Pons (tissue), 1 donor: Measurements from ENCODE around the gene BTBD7.
"Not testable (repeated sequence)": the region's sequence is repeated elsewhere in the genome, so short reads cannot be mapped to it uniquely, and the experiment has no call there.

Source experiments
- DNase-seq: peaks from one replicate; pipeline ENCODE4 v3.0.0-alpha.2; 2016; ENCODE audit warnings: low spot score

The BTBD7 gene

DNA sequence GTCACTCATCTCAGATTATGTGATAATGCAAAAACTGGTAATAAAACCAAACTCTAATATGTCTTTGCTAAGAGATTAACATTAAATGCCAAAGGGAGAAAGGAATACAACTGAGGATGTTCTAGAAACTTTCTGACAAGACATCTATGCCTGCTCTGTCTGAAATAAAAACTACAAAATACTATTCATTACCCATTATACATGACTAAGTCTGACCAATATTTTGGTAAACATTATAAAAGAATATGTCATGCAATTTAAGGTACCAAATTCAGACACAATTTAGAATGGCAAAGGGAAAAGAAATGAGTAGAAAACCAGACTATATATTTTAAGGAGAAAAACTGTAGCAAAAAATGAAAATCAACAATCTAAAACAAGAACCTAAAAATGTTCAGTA lies 86.3 kb downstream of the BTBD7 start:
- DNase-seq = no peak

DNA sequence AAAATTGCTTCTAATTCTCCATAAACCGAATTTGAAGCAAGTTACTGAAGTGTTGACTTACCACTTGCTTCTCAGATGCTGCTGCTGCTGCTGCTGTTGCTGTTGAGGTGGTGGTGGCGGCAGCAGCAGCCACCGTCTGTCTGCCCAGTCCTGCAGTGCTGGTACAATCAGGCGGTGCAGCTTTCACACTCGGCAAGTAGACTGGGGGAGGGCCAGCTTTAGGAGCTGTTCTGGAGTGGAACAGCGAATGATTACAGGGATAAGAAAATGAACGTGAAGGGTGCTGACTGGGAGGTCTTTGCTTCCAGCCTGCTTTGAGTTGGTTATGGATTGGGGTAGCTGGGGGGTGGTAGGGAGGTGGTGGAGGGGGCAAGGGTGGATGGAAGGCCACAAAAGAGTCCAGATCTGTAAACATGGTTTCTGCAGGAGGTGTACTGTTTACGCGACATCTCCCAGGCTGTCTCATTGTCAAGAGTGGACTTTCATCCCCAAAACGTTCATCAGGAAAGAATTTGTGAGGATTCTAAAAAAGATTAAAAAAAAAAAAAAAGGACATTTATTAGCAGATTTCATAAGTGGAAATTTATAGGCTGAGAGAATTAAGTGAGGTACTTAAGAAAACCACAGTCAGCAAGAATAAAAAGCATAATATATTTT lies 86.9 kb downstream of the BTBD7 start:
- DNase-seq = no peak

DNA sequence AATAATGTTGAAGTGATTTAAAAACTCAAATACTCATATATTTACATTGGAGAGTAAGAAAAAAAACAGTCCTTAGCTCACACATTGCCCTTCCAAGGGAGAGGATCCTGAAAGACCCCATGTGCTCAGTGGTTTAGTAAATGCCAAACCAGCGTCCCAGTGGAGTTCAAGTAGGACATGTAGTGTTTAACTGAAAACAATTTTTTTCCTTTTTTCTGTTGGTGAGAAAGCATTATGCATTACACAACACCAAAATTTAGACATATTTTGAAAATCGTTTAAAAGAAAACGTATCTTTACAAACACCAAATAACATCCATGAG lies 92.2 kb downstream of the BTBD7 start:
- no peak for DNase-seq

GRCh38 chr14:93239869-93240677 lies 92.8 kb downstream of the BTBD7 start:
- no peak for DNase-seq

DNA sequence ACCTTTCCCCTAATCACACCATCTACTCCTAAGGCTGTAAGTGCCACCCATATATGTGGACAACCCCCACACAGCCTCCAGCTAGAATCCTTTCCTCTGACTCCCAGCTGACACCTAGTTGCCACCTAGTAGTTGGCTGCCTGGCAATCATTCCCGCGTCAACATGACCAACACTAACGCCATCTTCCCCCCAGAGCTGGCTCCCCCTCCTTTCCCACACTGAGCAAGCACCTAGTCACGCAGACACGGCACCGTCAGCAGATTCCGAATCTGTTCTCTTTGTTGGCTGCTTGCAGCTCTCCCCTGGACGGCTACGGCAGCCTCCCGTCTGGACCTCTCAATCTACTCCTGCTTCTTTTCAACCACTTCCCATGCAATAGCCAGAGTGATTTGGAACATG lies 98.0 kb downstream of the BTBD7 start:
- DNase-seq = no peak

DNA sequence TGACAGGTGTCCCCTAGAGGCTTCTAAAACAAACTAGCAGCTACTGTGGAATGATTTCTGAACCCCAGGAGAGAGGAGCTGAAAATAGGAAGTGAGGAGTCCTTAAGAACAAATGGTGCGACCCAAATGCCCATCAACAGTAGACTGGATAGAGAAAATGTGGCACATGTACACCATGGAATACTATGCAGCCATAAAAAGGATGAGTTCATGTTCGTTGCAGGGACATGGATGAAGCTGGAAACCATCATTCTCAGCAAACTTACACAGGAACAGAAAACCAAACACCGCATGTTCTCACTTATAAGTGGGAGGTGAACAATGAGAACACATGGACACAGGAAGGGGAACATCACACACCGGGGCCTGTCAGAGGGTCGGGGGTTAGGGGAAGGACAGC lies 99.8 kb downstream of the BTBD7 start:
- DNase-seq = not testable (repeated sequence)

- DNase-seq = no peak
Measured at GRCh38 chr14:93232159-93232558, 100.7 kb downstream of the BTBD7 start.

- peak; percentile 29 for DNase-seq
Measured at GRCh38 chr14:93231129-93231979, 101.5 kb downstream of the BTBD7 start.

DNA sequence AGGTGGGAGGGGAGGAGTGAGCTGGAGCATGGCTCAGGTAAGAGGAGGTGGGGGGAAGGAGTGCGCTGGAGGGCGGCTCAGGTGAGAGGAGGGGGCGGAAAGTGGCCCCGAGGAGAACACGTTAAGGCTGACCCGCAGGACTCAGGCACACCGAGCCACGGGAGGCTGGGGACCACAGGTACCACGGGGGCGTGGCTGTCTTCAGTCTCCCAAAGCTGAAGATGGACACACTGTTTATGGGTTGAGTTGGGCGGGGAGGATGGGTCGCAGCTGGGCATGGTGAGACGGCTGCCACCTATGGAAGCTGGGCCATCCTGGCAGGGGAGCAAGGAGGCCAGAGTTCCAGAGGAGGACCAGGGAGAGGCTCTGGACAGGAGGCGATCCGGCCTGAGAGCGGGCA lies 102.3 kb downstream of the BTBD7 start:
- no peak for DNase-seq

GRCh38 chr14:93228550-93228949 lies 104.3 kb downstream of the BTBD7 start:
- DNase-seq = no peak

DNA sequence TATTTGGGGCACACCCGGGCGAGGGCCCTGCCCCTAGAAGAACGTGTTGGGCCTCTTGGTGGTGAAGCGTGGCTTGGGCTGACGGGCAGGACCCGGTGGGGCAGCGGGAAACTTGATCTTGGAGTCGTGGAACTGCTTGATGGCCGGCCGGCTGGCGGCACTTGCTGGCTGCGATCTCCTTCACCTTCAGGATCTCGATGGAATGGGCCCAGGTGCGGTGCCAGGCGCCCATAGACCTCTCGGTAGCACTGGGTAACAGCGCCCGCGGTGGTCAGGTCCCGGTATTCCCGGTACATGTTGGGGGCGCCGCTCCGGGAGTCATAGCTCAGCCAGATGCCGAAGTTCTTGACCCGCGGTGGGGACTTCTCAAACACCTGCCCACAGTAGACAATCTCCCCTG lies 109.3 kb downstream of the BTBD7 start:
- DNase-seq = no peak

DNA sequence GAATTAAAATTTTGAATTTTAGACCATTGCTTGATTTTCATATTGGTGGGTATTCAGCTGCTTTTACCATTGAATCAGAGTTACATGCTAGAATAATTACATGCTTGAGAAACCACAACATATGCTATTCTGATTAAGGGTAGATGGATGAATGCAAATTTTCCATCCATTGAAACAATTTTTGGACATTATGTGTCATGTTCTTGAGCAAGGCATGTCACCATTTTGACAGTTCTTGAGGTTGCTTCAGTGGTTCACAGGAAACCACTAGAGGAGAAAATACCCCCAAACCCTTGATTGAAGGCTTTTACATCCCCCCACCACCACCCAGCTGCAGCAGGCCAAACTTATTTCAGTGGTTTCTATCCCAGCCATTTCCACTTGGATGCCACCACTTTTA lies 112.3 kb downstream of the BTBD7 start:
- no peak for DNase-seq

DNA sequence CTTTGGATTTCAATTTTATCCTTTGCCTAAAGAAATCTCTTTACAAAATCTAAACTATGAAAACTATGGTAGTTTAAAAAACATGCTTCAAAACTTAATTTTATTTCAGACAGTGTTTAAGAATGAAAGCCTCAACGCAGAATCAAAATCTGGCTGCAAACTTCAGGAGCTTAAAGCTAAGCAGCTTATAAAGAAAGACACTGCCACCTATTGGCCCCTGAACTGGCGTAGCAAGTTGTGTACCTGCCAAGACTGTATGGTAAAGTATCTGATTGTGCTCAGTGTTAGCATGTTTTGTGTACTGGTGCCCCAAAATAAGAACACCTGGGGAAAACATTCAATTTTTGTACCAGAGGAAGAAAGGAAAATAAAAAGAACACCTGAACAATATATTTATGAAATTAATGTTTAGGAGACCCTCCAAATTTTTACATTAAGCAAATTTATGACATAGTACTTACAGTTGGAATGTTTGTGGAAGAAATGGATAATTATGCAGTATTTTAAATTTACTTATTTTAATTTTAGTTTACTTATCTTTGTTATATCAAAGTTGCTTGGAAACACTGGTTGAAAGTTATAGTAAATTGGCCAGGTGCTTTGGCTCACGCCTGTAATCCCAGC lies 113.6 kb downstream of the BTBD7 start:
- peak; percentile 59 for DNase-seq

DNA sequence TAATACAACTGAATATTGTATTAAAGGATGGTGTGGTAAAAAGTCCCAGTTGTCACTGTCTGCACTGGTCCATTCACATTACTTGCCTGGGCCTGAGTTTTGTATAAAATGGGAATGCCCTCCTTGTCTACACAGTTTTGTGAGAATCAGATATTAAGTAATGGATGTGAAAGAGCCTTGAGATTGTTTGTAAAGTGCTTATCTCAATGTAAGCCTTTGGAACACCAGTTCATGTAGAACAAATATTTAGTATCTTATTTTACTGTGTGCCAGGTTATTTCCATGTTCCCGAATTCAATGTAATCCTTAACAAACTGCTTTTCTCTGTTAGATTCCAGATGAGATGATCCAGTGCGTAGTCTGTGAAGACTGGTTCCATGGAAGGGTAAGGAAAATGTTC lies 118.2 kb downstream of the BTBD7 start:
- DNase-seq = no peak

DNA sequence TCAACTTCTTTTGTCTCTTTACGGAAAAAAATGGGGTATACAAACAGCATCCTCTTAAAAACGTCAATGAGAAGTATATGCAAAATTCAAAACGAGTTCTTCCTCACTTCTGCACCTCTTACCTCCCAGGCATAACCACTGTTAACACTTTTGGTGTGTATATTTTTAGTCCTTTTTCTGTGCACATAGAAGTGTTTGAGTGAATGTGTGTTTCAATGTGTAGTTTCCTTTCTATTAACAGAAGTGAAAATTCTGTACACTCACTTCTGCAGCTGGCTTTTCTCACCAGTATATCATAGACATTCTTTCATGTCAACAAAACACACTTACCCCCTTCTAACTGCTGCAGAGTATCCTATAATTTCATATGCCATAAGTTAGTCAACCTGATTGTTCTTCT lies 120.4 kb downstream of the BTBD7 start:
- no peak for DNase-seq

DNA sequence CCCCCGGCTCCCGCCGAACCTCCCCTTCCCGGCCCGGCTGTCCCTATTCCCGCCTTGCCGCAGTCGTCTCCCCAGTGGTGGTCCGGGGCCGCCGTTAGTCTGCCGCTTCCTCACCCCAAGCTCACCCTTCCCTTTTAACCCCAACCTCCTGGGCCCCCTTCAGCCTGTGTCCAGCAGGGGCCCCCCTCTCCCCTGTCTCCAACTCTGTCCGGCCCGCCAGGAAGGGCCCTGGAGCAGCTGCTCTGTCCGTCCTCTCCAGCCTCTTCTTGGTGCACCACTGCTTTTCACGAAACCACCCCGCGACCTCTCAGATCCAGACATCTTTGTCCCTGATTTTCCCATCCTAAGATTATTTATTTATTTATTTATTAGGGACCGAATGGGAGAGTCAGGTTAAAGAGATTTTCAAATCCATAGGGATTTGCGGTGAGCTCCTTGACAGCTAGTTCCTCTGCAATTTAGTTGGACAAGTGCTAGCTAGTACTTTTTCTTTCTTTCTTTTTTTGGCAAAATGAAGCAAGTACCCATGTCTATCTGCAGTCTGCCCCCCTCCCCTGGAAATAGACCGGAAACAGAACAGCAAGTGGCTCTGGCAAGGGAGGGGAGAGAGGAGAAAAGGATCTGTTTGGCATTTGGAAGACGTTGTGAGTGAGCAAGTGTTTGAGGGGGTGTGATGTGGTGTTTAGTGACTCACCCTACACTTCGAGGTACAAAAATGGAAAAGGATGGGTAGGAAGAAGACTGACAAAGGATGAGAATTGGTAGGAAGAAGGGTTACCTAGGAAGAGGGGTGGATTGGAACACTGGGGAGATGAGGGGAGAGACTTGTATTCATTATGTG lies 125.1 kb downstream of the BTBD7 start:
- DNase-seq = peak; percentile 50

DNA sequence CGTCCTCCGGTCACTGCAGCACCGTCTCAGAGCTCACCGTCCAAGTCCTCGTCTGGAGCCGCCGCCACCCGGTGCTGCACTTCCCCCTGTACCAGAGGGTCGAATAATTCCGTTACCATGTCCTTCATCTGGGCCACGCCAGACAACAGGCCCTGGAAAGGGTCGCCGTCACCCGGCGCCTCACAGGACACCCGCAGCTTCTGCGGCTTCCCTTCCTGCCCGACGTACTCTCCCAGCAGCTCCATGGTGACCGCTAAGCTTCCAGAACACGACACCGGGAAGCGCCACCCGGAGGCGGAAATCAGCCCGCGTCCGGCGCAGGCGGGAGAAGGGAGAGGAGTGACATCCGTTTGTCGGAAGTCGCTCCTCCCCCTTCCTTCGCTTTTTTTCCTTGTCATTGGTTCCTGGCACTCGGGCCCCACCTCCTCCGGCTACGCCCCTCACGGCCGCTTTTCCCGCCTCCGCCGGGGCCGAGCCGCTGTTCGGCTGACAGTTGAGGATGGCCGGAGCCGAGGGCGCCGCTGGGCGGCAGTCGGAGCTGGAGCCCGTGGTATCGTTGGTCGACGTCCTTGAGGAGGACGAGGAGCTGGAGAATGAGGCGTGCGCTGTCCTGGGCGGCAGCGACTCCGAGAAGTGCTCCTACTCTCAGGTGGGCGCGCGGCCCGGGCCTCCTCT lies 125.9 kb downstream of the BTBD7 start, which contains the start of the genes GON7 and UBR7:
Gene GON7, minus strand, starts transcription at position 273 of the 675 bp plus-strand sequence. Its CDS starts 28 bp downstream, at position 245.
Gene UBR7, plus strand, starts transcription at position 464 of the 675 bp plus-strand sequence. Its CDS starts 36 bp downstream, at position 500.
- peak; percentile 98 for DNase-seq

DNA sequence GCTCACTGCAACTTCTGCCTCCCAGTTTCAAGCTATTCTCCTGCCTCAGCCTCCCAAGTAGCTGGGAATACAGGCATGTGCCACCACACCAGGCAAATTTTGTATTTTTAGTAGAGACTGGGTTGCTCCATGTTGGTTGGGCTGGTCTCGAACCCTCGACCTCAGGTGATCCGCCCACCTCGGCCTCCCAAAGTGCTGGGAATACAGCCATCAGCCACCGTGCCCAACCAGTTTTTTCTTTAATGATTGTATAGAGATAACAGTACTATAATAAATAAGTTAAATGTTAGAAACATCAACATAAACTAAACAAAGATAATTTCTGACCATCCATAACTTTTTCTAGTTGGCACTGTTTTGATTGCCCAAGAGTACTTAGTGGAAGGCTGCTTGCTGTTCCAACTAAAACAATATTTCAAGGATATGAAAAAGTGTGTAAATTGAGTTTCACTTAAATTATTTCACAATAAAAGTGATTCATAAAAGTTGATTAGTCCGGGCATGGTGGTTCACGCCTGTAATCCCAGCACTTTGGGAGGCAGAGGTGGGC lies 131.6 kb downstream of the BTBD7 start:
- DNase-seq = no peak

DNA sequence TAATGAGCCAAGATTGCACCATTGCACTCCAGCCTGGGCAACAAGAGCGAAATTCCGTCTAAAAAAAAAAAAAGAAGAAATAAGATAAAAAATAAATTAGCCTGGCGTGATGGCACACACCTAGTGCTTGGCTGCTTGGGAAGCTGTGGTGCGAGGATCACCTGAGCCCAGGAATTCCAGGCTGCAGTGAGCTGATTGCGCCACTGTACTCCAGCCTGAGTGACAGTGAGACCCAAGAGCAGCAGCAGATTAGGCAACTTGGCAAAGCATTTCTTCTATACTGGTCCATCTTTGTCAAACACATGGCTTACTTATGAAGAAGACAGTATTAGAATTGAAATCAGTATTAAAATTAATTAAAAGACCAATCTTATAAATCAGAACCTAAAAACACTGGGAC lies 132.3 kb downstream of the BTBD7 start:
- no peak for DNase-seq

DNA sequence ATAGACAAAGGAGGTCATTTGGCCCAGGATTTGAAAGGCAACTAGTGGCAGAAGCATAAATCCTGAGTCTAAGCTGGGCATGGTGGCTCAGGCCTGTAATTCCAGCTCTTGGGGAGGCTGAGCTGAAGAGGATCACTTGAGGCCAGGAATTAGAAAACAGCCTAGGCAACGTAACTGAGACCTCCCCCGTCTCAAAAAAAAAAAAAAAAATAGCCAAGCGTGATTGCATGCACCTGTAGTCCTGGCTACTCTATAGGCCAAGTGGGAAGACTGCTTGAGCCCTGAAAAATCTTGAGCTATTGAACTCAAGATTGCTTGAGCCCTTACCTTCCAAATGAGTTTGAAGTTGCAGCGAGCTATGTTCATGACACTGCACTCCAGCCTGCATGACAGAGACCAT lies 133.8 kb downstream of the BTBD7 start:
- no peak for DNase-seq
